Left lung (tissue), 10 donors: ENCODE data around the gene C11orf24. TPM values are rescaled to one million over a fixed set of nuclear protein-coding genes. Genes with fewer than 3 reads are reported as not detected.

ENCODE experiments used
- ATAC-seq: fragments of 200-7000 bp; cut with Tn5 transposase; one replicate; pipeline ENCODE4 v1.9.1; 2020; ENCODE audit warnings: moderate library complexity
- DNase-seq, 4 donors: peaks; one replicate each; pipeline ENCODE4 v3.0.0-alpha.2; 2013 to 2020
- H3K27ac ChIP-seq, 2 donors: fragments of 200-600 bp; sonication (generic) in 1 of 2; one replicate each; pipeline versions ENCODE4 v1.5.0 to v1.8.0; 2020 to 2021
- H3K27me3 ChIP-seq, 2 donors: fragments of 200-600 bp; sonication (generic) in 1 of 2; one replicate each; pipeline versions ENCODE4 v1.5.0 to v1.8.0; 2020 to 2021
- H3K36me3 ChIP-seq, 2 donors: fragments of 200-600 bp; sonication (generic) in 1 of 2; one replicate each; pipeline versions ENCODE4 v1.5.0 to v1.8.0; 2020 to 2021
- H3K4me1 ChIP-seq, 2 donors: fragments of 200-600 bp; one replicate each; pipeline ENCODE4 v1.8.0; 2021
- H3K4me3 ChIP-seq, 2 donors: fragments of 200-600 bp; sonication (generic) in 1 of 2; one replicate each; pipeline versions ENCODE4 v1.5.0 to v1.8.0; 2020 to 2021; ENCODE audit warnings: mild to moderate bottlenecking in 1 of 2
- H3K9me3 ChIP-seq, 2 donors: fragments of 200-600 bp; sonication (generic) in 1 of 2; one replicate each; pipeline versions ENCODE4 v1.5.0 to v1.8.0; 2020 to 2021
- CTCF ChIP-seq, 2 donors: fragments of 200-600 bp; sonication (generic) in 1 of 2; IDR thresholded peaks; one replicate each; pipeline versions ENCODE4 v1.5.0 to v1.8.0; 2021; ENCODE audit warnings: antibody characterized with exemption in 2 of 2
- intact Hi-C, 2 donors: fragments of 100-400 bp; cut with DNase I; formaldehyde crosslinking; loops; one replicate each; pipeline versions ENCODE4 v1.11.2 to v1.14.2; 2022
- polyA plus RNA-seq, 6 donors: library from polyadenylated mRNA; unstranded; fragments of 120-200 nt; gene quantifications; one replicate each; pipeline ENCODE4 v1.2.1, GENCODE V29; 2013; ENCODE audit not compliant: insufficient read length in 6 of 6
- total RNA-seq, 2 donors: library from RNA; stranded (reverse); fragmentation: NEBNext Ultra II Directional; extraction: Animal tissue kit (Norgen Biotek cat#: 25700); gene quantifications; one replicate each; pipeline ENCODE4 v1.2.1, GENCODE V29; 2021
- donor health status: DM: no; HTN: yes; CAD: no.
- donor health status: DM: no; HTN: no; CAD: no.

The C11orf24 gene
- total and polyA plus RNA-seq, 8 donors, result 17.5 to 50.9 (median 24.4) TPM

DNA sequence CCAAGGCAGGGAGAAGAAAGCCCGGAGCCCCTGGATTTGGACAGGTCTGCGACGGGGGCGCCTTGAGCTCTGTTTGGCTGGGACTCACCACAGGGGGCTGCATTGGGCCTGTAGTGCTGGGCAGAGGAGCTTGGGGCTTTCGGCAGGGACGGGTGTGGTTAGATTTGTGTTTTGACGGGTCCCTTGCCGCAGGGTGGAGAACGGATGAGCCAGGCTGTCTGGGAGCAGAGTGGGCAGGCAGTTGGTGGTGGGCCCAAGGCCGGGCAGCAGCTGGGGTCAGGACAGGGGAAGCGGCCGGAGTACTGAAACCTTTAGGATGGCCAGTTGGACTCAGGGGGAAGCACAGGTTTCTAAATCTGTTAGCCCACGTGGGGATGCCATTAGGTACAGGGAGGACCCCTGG lies 13.4 kb downstream of the C11orf24 start:
- H3K9me3 ChIP-seq, result no peaks in the 10 kb centered on the region
- peaks cover 0 to 28% of the 10 kb centered on the region in 2 donors for H3K36me3 ChIP-seq
- H3K27me3 ChIP-seq, result no peaks in the 10 kb centered on the region
- H3K4me3 ChIP-seq, result no peak overlapping the region
- intact Hi-C loops, result loop anchor here in 1 of 2 donors (5.0 kb wide), 2 partner anchors 39 to 189 kb away; no protein-coding TSS in a partner anchor
- peaks cover 6 to 11% of the 10 kb centered on the region in 2 donors for H3K4me1 ChIP-seq
- DNase-seq (no peak), ATAC-seq (no peak)
- no peak for TF ChIP-seq CTCF (IDR thresholded peaks at IDR 0.05)
- H3K27ac ChIP-seq, result no peak overlapping the region

DNA sequence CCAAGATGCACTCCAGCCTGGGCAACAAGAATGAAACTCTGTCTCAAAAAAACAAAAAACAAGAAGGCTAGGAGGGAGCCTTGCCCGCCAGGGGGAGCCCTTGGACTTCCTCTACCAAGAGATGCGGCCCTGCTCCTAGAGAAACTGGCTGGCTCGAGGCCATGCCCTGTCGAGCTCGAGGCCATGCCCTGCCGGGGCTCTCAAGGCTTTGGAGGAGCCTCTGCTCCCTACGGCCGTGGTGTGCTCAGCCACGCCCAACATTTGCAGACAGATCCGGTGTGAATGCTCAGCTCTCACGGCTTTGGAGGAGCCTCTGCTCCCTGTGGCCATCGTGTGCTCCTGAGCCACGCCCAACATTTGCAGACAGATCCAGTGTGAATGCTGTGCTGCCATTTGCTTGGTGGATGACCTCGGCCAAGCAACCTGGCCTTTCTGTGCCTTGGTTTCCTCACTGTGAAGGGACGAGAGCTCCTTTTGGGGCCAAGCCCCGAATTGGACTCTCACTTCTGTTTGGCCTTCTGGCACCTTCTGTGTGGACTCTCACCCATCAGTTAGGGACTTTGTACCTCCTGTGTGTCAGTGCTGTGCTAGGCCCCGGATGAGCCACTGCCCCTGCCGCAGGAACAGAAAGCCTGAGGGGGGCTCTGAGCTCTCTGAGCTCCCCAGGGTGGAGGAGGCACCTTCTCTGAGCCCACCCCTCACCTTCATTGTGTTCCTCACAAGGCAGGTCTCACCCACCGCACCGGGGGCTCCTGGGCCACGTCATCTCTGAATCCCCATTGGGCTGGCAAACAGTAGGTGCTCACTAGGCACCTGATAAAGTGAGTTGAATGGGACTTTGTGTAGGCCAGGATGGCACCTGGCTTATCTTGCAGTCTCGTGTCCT lies 14.1 kb downstream of the C11orf24 start:
- no peak overlapping the region for H3K4me3 ChIP-seq
- H3K4me1 ChIP-seq, result peaks cover 6 to 11% of the 10 kb centered on the region in 2 donors
- ATAC-seq (peak; percentile 96), DNase-seq (peak; percentile 85 to 98 (median 94))
- TF ChIP-seq CTCF (IDR thresholded peaks at IDR 0.05), result peak; percentile 78 to 80
- no peak overlapping the region for H3K27ac ChIP-seq
- H3K9me3 ChIP-seq, result no peaks in the 10 kb centered on the region
- intact Hi-C loops, result loop anchor here in 1 of 2 donors (5.0 kb wide), 2 partner anchors 40 to 190 kb away; no protein-coding TSS in a partner anchor
- H3K27me3 ChIP-seq, result no peaks in the 10 kb centered on the region
- peaks cover 0 to 21% of the 10 kb centered on the region in 2 donors for H3K36me3 ChIP-seq

GRCh38 chr11:68256331-68256741 lies 15.4 kb downstream of the C11orf24 start:
- H3K27ac ChIP-seq, result no peak overlapping the region
- DNase-seq (no peak), ATAC-seq (no peak)
- intact Hi-C loops, result loop anchor here in 1 of 2 donors (5.0 kb wide), 2 partner anchors 41 to 191 kb away; no protein-coding TSS in a partner anchor
- H3K36me3 ChIP-seq, result peaks cover 0 to 8% of the 10 kb centered on the region in 2 donors
- no peaks in the 10 kb centered on the region for H3K27me3 ChIP-seq
- H3K4me3 ChIP-seq, result no peak overlapping the region
- H3K9me3 ChIP-seq, result no peaks in the 10 kb centered on the region
- peaks cover 6 to 11% of the 10 kb centered on the region in 2 donors for H3K4me1 ChIP-seq
- no peak for TF ChIP-seq CTCF (IDR thresholded peaks at IDR 0.05)

GRCh38 chr11:68255526-68255925 lies 16.2 kb downstream of the C11orf24 start:
- intact Hi-C loops, result loop anchor here in 1 of 2 donors (5.0 kb wide), 2 partner anchors 42 to 192 kb away; no protein-coding TSS in a partner anchor
- Histone ChIP-seq H3K36me3 (no peaks in the 10 kb centered on the region), H3K27me3 (no peaks in the 10 kb centered on the region), H3K27ac (no peak overlapping the region), H3K9me3 (no peaks in the 10 kb centered on the region), H3K4me1 (peaks cover 6 to 11% of the 10 kb centered on the region in 2 donors), H3K4me3 (no peak overlapping the region)
- ATAC-seq (no peak), DNase-seq (no peak)
- no peak for TF ChIP-seq CTCF (IDR thresholded peaks at IDR 0.05)

GRCh38 chr11:68254421-68254820 lies 17.4 kb downstream of the C11orf24 start:
- ATAC-seq, result no peak
- no peaks in the 10 kb centered on the region for H3K9me3 ChIP-seq

More at GRCh38 chr11:68254421-68254820, 17.4 kb downstream of the C11orf24 start:
- TF ChIP-seq CTCF (IDR thresholded peaks at IDR 0.05), result no peak
- Histone ChIP-seq H3K36me3 (no peaks in the 10 kb centered on the region), H3K27me3 (no peaks in the 10 kb centered on the region), H3K4me3 (no peak overlapping the region), H3K4me1 (peaks cover 6 to 11% of the 10 kb centered on the region in 2 donors), H3K27ac (no peak overlapping the region)
- DNase-seq, result no peak
- intact Hi-C loops, result no loop called here
